Measurements from ENCODE around the gene EIF3K. TPM values are rescaled to one million over a fixed set of nuclear protein-coding genes. Genes with fewer than 3 reads are reported as not detected.

Gene EIF3K
- total RNA-seq, 1 experiment from 2014 or later, result 2,011 TPM

GRCh38 chr19:38663957-38664502, 45.0 kb downstream of the EIF3K start:
- H3K27ac ChIP-seq (ENCODE audit: low read length), result peak overlapping the region; percentile 96
- peaks cover 100% of the 10 kb centered on the region for H3K4me1 ChIP-seq (ENCODE audit: control insufficient read depth, insufficient read depth, low read length)
- peaks cover 16% of the 10 kb centered on the region for H3K36me3 ChIP-seq (ENCODE audit: control insufficient read depth, insufficient read depth, low read length)
- in situ Hi-C loops (cut with HindIII; ENCODE audit: low pct_unique_long_range_greater_than_20kb, low sequenced_read_pairs) (loop anchor here (25.0 kb wide), 2 partner anchors 1123 to 1673 kb away; partner anchors contain the start of genes C19orf47, LEUTX and PLD3), intact Hi-C loops (cut with micrococcal nuclease; ENCODE audit: unreplicated experiment) (no loop called here)
- DNase-seq (ENCODE audit: low read depth, low spot score) (no peak), ATAC-seq (peak; percentile 15)
- ChIA-PET CTCF (interaction anchor here (0.6 to 0.7 kb wide), 2 partner anchors 16 to 24 kb away, joined by 3 to 4 read pairs; no protein-coding TSS in a partner anchor), POLR2A (interaction anchor here (0.5 to 3.7 kb wide), 14 partner anchors 8 to 200 kb away, joined by 3 to 23 read pairs (median 5); partner anchors contain the start of genes ACTN4 and MAP4K1)
- TF ChIP-seq REST (IDR thresholded peaks at IDR 0.05; ENCODE audit: insufficient read depth in 1 of 2, low read depth in 2 of 2, low read length in 1 of 2) (no peak), TCF7L2 (IDR thresholded peaks at IDR 0.05; ENCODE audit: low read depth, low read length) (no peak), POLR2AphosphoS5 (IDR thresholded peaks at IDR 0.05; ENCODE audit: low read depth, low read length) (no peak), SIN3A (IDR thresholded peaks at IDR 0.05; ENCODE audit: borderline replicate concordance, insufficient read depth, low read depth, low read length) (no peak), CTCF (IDR thresholded peaks at IDR 0.05) (no peak)
- no peaks in the 10 kb centered on the region for H3K27me3 ChIP-seq (ENCODE audit: control insufficient read depth, insufficient read depth, low read length)
- BruUV-seq (replicated peaks), result no TSS peak
- H3K4me3 ChIP-seq (ENCODE audit: low read depth in 2 of 2, low read length in 2 of 2), result peak overlapping the region in 1 of 2 experiments; percentile 30; a peak in 2 of 4 replicates
- H3K9me3 ChIP-seq (ENCODE audit: control insufficient read depth, insufficient read depth, low read depth, low read length), result no peaks in the 10 kb centered on the region

GRCh38 chr19:38664503-38665211, 45.7 kb downstream of the EIF3K start:
- no peak for DNase-seq (ENCODE audit: low read depth, low spot score)
- in situ Hi-C loops (cut with HindIII; ENCODE audit: low pct_unique_long_range_greater_than_20kb, low sequenced_read_pairs), result loop anchor here (25.0 kb wide), 2 partner anchors 1123 to 1673 kb away; partner anchors contain the start of genes C19orf47, LEUTX and PLD3
- Histone ChIP-seq H3K4me1 (ENCODE audit: control insufficient read depth, insufficient read depth, low read length) (peaks cover 100% of the 10 kb centered on the region), H3K9me3 (ENCODE audit: control insufficient read depth, insufficient read depth, low read depth, low read length) (no peaks in the 10 kb centered on the region), H3K4me3 (ENCODE audit: low read depth in 2 of 2, low read length in 2 of 2) (peak overlapping the region in 1 of 2 experiments; percentile 30; a peak in 2 of 4 replicates), H3K36me3 (ENCODE audit: control insufficient read depth, insufficient read depth, low read length) (peaks cover 16% of the 10 kb centered on the region), H3K27me3 (ENCODE audit: control insufficient read depth, insufficient read depth, low read length) (no peaks in the 10 kb centered on the region), H3K27ac (ENCODE audit: low read length) (peak overlapping the region; percentile 96)
- ATAC-seq, result peak; percentile 4
- no TSS peak for BruUV-seq (replicated peaks)
- intact Hi-C loops (cut with micrococcal nuclease; ENCODE audit: unreplicated experiment), result no loop called here
- CTCF ChIA-PET, result interaction anchor here (0.8 kb wide), 1 partner anchor 30 kb away, joined by 5 read pairs; no protein-coding TSS in a partner anchor
- TF ChIP-seq POLR2AphosphoS5 (IDR thresholded peaks at IDR 0.05; ENCODE audit: low read depth, low read length) (no peak), CTCF (IDR thresholded peaks at IDR 0.05) (no peak)
- POLR2A ChIA-PET, result interaction anchor here (0.6 to 3.7 kb wide), 7 partner anchors 15 to 92 kb away, joined by 3 to 23 read pairs (median 4); partner anchors contain the start of genes ACTN4 and MAP4K1
